Neural cell (in vitro differentiated cells): ENCODE data around the gene GGA2. TPM values are rescaled to one million over a fixed set of nuclear protein-coding genes. Genes with fewer than 3 reads are reported as not detected.

Experiments
- H2AFZ ChIP-seq: fragments of 200-600, 300-800 bp; sonication (generic), shearing (Covaris generic); 2 replicates; pipeline ENCODE4 v1.6.0; 2014; ENCODE audit warnings: low read depth, mild to moderate bottlenecking, antibody characterized with exemption, low read length, moderate library complexity
- H3F3A ChIP-seq: fragments of 200-600 bp; shearing (Covaris generic); 2 replicates; pipeline ENCODE4 v1.6.1; 2016; ENCODE audit warnings: mild to moderate bottlenecking, moderate library complexity, mixed read lengths, antibody characterized with exemption, low read length; ENCODE audit not compliant: insufficient read depth, poor library complexity, severe bottlenecking
- H3K27ac ChIP-seq: fragments of 200-600, 300-800 bp; sonication (generic), shearing (Covaris generic); 2 replicates; pipeline ENCODE4 v1.5.1; 2014; ENCODE audit warnings: mild to moderate bottlenecking, low read length, moderate library complexity
- H3K27me3 ChIP-seq: fragments of 300-800, 200-600 bp; sonication (generic), shearing (Covaris generic); 2 replicates; pipeline ENCODE4 v1.6.0; 2014; ENCODE audit warnings: mild to moderate bottlenecking, low read depth, low read length, moderate library complexity; ENCODE audit not compliant: insufficient read depth
- H3K36me3 ChIP-seq: fragments of 300-800, 200-600 bp; sonication (generic), shearing (Covaris generic); 2 replicates; pipeline ENCODE4 v1.5.1; 2014; ENCODE audit warnings: mild to moderate bottlenecking, antibody characterized with exemption, low read length, moderate library complexity; ENCODE audit not compliant: insufficient read depth
- H3K4me2 ChIP-seq: fragments of 300-800, 200-600 bp; sonication (generic), shearing (Covaris generic); 2 replicates; pipeline ENCODE4 v1.6.0; 2014; ENCODE audit warnings: mild to moderate bottlenecking, low read length
- H3K4me3 ChIP-seq: fragments of 300-800, 200-600 bp; sonication (generic), shearing (Covaris generic); 2 replicates; pipeline ENCODE4 v1.5.1; 2014; ENCODE audit warnings: mild to moderate bottlenecking, low read length, moderate library complexity
- H3K79me2 ChIP-seq: fragments of 200-600 bp; shearing (Covaris generic); replicated peaks from 2 replicates; pipeline ENCODE4 v1.6.0; 2014; ENCODE audit warnings: mild to moderate bottlenecking, low read length, moderate library complexity; ENCODE audit not compliant: insufficient read depth
- H3K9ac ChIP-seq: fragments of 300-800, 200-600 bp; sonication (generic), shearing (Covaris generic); 2 replicates; pipeline ENCODE4 v1.6.1; 2016; ENCODE audit warnings: mild to moderate bottlenecking, low read length, mixed read lengths
- H3K9me2 ChIP-seq: fragments of 200-600 bp; shearing (Covaris generic); 2 replicates; pipeline ENCODE4 v1.6.1; 2016; ENCODE audit warnings: mild to moderate bottlenecking, low read length, mixed read lengths; ENCODE audit not compliant: insufficient read depth
- H3K9me3 ChIP-seq: fragments of 200-600, 300-800 bp; sonication (generic), shearing (Covaris generic); 2 replicates; pipeline ENCODE4 v1.6.1; 2016; ENCODE audit warnings: mild to moderate bottlenecking, mixed run types, low read length, moderate library complexity, mixed read lengths
- H4K20me1 ChIP-seq: fragments of 200-600 bp; shearing (Covaris generic); 2 replicates; pipeline ENCODE4 v1.6.1; 2016; ENCODE audit warnings: mild to moderate bottlenecking, mixed run types; ENCODE audit not compliant: insufficient read depth
- EP300 ChIP-seq: fragments of 450-650 bp; conservative IDR thresholded peaks from 2 replicates; pipeline ENCODE4 v1.6.1; 2014; ENCODE audit warnings: antibody characterized with exemption, mild to moderate bottlenecking, moderate library complexity; ENCODE audit not compliant: poor library complexity, severe bottlenecking
- RAD21 ChIP-seq: fragments of 450-650 bp; conservative IDR thresholded peaks from 2 replicates; pipeline ENCODE4 v1.6.1; 2014; ENCODE audit warnings: antibody characterized with exemption, mild to moderate bottlenecking, moderate library complexity
- REST ChIP-seq: IDR thresholded peaks from 2 replicates; pipeline ENCODE4 v1.6.1; 2012; ENCODE audit warnings: borderline replicate concordance
- SMC3 ChIP-seq: fragments of 450-650 bp; conservative IDR thresholded peaks from 2 replicates; pipeline ENCODE4 v1.6.1; 2014; ENCODE audit warnings: antibody characterized with exemption, mild to moderate bottlenecking, moderate library complexity; ENCODE audit not compliant: poor library complexity
- polyA plus RNA-seq: library from polyadenylated mRNA; depleted of rRNA; stranded (reverse); fragments of >200 nt; gene quantifications from 2 replicates; pipeline ENCODE4 v1.2.3, GENCODE V29; 2014
- TF ChIP-seq, protein P1 (sequence below): fragments of 450-650 bp; IDR thresholded peaks from 2 replicates; pipeline ENCODE4 v1.5.1; 2014; ENCODE audit warnings: antibody characterized with exemption, mild to moderate bottlenecking, moderate library complexity; ENCODE audit not compliant: poor library complexity, severe bottlenecking

The GGA2 gene
- polyA plus RNA-seq, 1 donor from 2014 or later, result 36.8 TPM

- Histone ChIP-seq H3K27ac (no peak overlapping the region), H3K9me2 (no peaks in the 10 kb centered on the region), H3K4me3 (no peak overlapping the region), H2AFZ (no peak overlapping the region), H3K9me3 (no peaks in the 10 kb centered on the region), H3K27me3 (no peaks in the 10 kb centered on the region), H3F3A (no peaks in the 10 kb centered on the region), H3K4me2 (no peak overlapping the region), H3K79me2 (no peaks in the 10 kb centered on the region), H3K36me3 (no peaks in the 10 kb centered on the region), H4K20me1 (no peaks in the 10 kb centered on the region), H3K9ac (no peak overlapping the region)
- peak; percentile 36 for TF ChIP-seq RAD21
- TF ChIP-seq, protein P1, sequence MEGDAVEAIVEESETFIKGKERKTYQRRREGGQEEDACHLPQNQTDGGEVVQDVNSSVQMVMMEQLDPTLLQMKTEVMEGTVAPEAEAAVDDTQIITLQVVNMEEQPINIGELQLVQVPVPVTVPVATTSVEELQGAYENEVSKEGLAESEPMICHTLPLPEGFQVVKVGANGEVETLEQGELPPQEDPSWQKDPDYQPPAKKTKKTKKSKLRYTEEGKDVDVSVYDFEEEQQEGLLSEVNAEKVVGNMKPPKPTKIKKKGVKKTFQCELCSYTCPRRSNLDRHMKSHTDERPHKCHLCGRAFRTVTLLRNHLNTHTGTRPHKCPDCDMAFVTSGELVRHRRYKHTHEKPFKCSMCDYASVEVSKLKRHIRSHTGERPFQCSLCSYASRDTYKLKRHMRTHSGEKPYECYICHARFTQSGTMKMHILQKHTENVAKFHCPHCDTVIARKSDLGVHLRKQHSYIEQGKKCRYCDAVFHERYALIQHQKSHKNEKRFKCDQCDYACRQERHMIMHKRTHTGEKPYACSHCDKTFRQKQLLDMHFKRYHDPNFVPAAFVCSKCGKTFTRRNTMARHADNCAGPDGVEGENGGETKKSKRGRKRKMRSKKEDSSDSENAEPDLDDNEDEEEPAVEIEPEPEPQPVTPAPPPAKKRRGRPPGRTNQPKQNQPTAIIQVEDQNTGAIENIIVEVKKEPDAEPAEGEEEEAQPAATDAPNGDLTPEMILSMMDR, result peak; percentile 61
- TF ChIP-seq EP300, result no peak
- TF ChIP-seq SMC3, result peak; percentile 49
Observed at GRCh38 chr16:23435500-23435899, 74.8 kb downstream of the GGA2 start.

DNA sequence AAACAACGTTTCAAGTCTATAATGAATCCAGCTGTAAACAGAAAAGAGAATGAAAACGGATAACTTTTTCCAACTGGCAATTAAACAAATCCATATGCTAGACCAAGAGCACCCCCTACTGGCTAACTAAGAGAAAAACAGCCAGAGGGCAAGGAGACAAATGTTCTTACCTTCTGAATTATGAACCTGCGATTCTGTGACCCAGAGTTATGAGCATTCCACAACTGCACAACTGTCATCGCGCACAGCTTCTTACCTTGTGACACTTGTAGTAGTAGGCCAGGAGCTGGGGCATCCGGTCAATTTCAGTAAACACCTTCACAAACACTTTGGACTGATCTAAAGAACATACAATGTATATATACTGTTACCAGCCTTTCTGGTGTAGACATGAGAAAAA lies 75.9 kb downstream of the GGA2 start:
- Histone ChIP-seq H3K4me2 (no peak overlapping the region), H3K27me3 (no peaks in the 10 kb centered on the region), H3K4me3 (no peak overlapping the region), H3K27ac (no peak overlapping the region), H3F3A (no peaks in the 10 kb centered on the region), H4K20me1 (no peaks in the 10 kb centered on the region), H3K9me3 (no peaks in the 10 kb centered on the region), H2AFZ (no peak overlapping the region), H3K9me2 (no peaks in the 10 kb centered on the region), H3K79me2 (no peaks in the 10 kb centered on the region), H3K9ac (no peak overlapping the region), H3K36me3 (no peaks in the 10 kb centered on the region)
- TF ChIP-seq REST, result no peak
- TF ChIP-seq RAD21, result peak; percentile 89
- TF ChIP-seq SMC3, result peak; percentile 79
- TF ChIP-seq, protein P1, result peak; percentile 88
